Glomerular visceral epithelial cell (primary cell): ENCODE measurements around the gene EGFL8.

ENCODE experiments used
- DNase-seq: peaks from one replicate; pipeline ENCODE4 v3.0.0-alpha.2; 2016; ENCODE audit errors: extremely low spot score

The EGFL8 gene

DNA sequence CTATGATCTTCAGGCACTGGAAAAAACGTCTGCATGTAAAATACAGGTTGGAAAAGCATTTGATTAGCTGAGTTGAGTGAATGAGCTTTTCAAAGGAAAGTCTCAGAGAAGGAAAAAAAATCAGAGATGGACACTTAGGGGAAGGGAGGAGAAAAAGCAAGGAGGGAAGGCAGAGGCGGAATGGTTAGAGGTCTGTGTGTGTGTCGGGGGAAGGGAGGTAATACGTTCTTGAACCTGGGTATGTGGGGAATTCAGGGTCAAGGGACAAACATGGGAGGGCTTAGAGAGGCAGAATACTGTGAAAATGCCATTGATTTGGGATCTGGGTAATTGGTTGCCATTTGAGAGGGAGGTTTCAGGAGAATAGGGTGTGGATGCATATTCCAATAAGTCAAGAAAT, 17.7 kb upstream of the EGFL8 start:
- DNase-seq = no peak

DNA sequence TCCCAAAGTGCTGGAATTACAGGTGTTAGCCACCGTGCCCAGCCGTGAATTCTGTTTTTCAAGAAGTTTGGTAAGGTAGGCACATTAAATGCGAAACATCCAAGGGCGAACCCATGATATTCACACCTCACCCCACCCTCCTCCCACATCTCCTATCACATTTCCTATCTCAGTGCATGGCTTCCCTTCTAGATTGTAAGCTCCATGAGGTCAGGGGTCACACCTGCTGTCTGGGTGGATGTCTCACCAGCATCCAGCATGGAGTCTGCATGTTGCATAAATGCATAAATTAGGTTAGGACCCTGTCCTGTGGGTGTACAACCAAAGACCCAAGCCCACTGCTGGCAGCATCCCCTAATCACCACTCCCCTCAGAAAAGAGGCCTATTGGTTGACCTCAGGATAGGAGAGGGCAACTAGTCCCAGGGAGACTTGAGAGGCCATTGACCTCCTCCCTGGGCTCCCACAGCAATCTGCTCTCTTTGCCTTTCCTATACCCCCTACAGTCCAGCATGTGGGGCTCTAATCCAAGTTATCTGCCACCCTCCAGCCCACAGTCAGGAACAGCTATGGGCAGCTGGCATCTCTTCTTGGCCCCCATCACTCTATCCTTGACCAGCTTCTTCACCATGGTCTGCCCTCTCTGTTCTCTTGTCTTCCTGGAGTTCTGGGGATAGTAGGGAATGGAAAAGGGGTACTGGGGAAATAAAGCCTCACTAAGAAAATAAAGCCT, 16.8 kb upstream of the EGFL8 start:
- DNase-seq = no peak

DNA sequence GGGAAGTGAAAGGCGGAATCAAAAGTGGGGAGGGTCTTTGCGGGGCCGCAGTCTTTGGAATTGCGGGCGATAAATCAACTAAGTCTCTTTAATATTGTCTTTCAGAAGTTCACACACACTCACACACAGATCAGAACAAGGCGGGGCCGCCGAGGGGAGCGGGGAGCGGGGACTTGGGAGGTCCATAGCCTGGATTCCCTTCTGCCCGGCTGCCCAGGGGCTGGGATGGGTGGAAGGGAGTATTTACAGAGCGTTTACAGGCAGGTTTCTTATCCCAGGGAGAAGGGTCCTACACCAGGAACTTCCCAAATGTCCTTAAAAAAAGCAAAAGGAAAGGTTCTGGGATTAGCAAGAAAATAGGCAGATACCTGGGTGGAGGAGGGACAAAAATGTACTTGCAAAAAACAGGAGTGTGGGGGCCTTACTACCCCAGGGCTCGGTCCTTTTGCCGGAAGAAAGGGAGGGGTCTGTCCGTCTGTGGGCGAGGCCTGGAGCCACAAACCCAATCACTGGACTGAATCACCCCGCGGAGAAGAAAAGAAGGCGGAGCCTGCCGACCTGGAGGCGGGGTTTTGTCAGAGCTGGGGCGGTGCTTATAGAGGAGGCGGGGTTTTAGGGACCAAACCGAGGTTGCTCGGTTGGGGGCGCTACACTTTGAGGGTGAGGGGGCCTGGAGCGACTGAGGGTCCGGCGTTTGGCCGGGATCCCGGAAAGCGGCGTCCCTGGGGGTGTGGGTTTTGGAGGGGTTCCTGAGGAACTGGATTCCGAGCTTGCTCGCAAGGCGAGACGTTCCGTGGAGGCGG, 15.9 kb upstream of the EGFL8 start:
- no peak for DNase-seq

DNA sequence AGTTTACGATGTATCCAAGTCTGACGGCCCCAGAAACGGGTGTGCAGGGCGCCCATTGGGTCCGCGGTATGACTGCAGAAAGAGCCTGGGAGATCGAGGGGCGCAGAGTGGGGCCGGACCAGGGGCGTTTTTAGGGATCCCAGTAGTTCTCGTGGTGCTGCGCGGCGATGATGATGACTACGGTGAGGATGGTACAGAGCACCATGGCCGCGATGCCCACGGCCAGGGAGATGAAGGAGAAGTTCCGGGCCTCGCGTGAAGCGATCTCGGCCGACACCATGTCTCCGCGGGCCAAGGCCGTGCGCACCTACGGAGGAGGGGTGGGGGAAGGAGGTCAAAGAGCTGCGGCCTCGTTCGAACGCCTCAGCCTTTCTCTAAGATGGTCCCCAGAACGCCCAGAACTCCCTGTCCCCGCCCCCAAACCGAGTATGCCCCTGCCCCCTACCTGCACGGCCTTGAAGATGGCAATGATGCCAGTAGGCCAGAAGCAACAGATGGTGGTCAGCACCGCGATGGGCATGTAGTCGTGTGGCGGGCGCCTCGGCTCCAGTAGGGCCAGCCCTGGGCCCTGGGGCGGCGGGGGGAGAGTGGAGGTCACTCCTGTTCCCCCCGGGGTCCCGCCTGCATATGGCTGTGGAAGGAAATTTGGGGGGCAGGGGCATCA, 15.2 kb upstream of the EGFL8 start:
- DNase-seq = no peak

DNA sequence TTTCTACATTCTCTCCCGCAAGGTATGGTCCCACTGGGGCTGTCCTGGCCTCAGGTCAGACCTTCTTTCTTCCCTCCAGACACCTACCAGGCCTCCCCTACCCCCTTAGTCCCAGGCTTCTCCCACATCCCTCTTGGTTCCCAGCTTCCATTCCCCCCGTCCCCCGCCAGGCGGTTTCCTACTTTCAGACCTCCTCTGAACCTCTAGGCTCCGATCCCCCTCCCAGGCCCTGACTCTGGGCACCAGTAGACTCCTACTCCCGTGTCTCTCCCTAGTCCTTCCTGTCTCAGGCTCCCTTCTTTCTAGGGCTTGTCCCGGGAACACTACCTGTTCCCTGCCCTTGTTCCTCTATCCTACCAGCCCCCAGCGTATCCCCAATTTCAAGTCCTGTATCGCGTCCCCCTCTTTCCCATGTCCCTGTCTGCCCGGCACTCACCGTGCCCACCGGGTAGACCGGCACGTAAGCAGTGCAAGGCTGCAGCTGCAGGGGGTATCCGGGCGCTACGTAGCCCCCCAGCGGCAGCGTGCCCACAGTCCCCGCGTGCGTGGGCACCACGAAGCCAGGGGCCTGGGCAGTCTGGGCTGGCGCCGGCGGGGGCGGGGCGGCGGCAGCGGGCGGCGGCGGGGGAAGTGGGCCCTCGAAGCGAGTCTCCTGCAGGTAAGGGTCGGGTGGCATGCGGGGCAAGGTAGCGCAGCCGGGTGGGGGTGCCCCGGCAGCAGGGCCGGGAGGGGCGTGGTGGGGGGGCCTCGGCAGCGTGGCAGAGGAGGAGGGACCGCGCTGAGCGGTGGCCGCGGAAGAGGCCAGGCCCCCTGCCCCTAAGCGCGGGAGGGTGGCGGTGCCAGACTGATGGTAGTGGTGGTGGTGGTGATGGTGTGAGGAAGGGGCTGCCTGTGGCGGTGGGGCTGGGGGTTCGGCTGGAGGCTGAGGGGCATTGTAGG, 14.2 kb upstream of the EGFL8 start:
- no peak for DNase-seq

DNA sequence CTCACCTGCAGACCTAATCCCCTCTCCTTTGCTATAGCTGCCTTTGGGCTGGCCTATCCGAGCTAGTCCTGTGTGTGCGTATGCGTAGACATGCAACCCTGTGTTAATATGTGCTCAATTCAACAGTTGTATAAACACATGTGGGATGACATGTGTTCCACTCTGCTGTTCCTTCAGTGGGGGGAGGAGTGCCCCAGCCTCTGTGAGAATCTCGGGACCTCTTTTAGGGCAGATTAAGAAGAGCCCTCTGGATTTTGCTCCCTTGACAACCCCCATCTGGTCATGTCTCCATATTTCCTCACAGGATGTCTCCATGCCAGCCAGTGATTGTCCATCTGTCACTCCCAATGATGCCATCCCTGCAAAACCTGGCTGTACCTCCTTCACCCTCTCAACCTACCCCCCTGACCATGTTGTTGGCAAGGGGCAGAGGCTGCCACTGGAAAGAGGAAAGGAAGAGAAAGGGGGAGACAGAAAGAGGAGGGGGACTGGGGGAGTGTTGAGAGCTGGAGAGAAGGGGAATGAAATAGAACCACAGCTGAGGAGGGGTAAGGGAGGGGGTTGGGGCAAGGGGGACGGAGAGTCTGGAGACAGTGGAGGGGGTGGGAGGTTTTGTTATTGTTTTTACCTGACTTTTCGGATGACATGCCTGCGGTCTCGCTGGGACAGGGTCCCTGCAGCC, 13.1 kb upstream of the EGFL8 start:
- DNase-seq = no peak

DNA sequence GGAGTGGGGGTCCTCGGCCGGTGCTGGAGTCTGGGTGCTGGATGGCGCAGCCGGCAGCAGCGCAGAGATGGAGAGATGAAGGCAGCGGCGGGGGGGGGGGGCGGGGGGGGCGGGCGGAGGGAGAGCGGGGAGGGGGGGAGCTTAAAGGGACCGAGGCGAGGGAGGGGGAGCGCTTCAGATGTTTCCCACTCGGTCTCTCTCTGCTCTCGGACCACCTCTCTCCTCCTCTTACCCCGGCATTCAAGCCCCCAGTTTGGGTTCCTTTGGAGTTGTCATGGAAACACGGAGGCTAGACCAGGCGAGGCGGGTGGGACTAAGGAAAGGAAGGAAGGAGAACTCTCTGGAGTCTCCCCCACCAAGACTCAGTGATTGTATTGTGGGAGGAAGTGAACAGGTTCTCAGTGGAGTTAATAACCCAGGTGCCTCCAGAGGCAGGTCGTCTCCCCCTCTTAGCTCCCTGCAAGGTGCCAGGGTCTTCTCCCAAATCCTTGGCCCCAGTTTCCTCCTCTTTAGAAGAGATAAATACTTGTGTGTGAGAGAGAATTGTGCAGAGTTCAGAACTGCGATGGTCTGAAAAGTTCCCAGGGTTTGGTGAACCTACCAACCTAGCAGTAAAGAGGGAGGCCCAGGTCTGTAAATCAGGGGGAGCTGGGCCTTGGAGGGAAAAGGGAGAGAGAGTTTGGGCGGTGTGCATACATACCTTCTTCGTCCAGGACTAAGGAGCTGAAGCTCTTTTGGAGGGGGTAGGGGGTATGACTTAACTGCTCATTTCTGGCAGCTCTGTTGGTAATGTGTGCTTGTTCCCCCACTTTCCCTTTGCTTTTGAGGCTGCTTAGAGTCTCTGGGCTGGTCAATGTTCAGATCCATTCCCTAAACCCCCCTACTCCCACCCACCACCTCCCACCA, 12.3 kb upstream of the EGFL8 start, which contains the start of gene PRRT1:
Gene PRRT1 (minus strand): TSS at position 77 of the 906 bp plus-strand sequence. CDS start 112 bp downstream, outside the sequence.
- no peak for DNase-seq

DNA sequence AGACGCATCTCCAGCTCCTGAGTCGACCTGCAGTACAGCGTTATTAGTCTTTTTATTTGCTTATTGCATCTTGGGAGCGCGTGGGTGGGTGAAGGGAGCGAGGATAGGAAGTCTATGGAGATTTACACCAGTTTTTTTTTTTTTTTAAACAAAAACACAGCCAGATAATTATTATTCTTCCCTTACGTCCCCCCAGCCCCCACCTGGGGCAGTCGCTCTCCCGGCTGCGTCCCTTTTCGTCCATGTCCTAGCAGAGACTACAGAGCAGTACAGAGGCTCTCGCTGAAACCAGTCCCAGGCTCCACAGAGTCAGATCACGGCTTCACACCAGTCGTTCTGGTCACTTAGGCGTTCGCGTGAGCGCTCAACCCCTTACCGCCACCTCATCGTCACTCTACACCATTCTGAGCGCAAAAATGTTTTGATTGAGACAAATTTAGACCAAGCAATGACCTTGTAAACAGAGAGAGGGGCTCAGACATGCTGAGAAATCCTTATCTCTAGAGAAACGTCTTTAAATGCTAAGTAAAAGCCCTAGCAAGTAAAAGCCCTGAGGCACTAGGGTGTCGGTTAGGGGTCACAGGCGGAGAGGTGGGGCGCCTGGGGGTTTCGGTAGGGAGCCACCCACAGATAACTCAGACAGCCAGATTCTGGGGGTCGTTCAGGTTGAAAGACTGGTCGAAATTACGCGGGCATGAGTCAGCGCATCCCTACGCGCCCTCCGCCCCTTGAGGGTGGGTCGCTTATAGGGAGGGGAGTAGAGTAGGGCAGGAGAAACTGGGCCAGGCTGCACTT, 11.4 kb upstream of the EGFL8 start:
- DNase-seq = peak; percentile 22

DNA sequence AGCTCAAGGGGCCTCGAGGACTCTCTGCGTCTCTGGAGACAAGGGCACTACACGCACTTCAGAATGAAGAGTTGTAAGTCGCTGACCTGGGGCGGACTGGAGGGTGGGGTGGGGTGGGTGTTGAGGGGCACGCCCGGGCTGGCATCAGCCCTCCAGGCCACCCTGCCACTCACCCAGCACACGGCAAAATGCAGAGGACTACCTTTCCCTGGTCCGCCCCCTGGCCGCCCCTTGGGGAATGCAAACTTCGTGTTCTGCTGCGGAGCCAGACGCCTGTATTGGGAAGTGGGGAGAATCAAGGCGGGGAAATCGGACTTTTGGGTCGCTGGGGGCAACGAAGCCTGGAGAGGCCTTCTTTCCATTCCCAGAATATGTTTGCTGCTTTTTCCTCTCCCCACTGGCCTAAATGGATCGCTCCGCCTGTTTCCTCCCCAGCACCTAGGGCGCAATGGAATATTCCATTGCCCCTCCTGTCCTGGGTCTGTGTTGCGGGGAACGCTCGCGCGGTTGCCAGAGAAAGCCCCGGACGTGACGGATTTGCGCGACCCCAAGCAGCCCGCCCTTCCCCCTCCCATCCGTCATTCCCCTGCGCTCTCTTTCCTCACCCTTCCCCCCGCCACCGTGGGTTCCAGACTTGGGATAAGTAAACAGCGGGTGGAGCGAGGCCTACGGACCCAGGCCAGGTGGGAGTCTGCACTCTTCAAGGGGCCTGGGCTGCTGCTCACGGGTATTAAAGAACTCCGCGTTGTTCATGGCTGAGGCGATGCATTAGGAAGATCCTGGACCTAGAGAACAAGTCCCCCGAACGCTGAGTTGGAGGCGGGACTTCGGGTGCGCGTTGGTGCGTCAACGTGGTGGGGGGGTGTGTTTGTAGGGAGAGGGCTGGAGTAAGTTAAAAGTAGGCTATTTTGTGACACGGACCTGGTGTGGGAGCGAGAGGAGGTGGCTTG, 10.6 kb upstream of the EGFL8 start, which contains the start of gene PPT2:
Gene PPT2 (plus strand): TSS at position 578 of the 950 bp plus-strand sequence. CDS start 454 bp downstream, outside the sequence.
- DNase-seq = peak; percentile 86

DNA sequence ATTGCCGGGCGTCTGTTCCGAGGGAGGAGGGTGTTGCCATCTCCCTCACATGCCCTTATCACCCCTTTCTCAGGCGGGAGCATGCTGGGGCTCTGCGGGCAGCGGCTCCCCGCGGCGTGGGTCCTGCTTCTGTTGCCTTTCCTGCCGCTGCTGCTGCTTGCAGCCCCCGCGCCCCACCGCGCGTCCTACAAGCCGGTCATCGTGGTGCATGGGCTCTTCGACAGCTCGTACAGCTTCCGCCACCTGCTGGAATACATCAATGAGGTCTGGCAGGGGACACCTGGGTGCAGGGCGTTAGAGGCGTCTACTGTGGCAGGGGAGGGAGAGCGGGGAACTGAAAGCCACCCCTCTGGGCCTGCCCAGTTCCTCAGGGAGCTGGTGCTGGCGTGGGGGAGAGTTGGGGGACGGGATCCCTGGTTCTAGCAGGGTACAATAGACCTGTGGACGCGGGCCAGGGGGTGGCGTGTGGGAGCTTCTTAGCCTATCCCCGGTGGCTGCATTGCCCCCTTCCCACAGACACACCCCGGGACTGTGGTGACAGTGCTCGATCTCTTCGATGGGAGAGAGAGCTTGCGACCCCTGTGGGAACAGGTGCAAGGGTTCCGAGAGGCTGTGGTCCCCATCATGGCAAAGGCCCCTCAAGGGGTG, 9.8 kb upstream of the EGFL8 start:
- peak; percentile 66 for DNase-seq

DNA sequence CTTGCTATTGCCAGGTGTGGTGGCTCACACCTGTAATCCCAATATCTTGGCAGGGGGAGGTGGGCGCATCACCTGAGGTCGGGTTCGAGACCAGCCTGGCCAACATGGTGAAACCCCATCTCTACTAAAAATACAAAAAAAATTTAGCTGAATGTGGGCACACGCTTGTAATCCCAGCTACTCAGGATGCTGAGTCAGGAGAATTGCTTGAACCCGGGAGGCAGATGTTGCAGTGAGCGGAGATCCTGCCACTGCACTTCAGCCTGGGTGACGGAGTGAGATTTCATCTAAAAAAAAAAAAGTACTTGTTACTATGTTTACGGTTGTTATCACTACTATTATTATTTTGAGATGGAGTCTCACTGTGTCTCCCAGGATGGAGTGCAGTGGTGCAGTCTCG, 7.5 kb upstream of the EGFL8 start:
- no peak for DNase-seq

DNA sequence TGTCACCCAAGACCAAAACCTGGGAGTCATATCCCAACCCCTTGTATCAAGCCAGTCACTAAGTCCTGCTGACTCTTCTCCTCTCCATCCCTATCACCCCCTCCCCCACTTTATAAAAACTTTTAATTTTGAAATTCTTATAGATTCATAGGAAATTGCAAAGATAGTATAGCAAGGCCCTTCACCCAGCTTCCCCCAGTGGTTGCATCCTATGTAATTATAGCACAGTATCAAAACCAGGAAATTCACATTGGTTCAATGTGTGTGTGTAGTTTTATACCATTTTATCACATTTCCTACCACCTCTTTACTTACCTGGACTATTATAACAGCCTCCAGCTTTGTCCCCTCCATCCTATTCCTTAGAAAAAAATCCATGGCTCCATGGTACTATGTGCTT, 6.3 kb upstream of the EGFL8 start:
- no peak for DNase-seq

DNA sequence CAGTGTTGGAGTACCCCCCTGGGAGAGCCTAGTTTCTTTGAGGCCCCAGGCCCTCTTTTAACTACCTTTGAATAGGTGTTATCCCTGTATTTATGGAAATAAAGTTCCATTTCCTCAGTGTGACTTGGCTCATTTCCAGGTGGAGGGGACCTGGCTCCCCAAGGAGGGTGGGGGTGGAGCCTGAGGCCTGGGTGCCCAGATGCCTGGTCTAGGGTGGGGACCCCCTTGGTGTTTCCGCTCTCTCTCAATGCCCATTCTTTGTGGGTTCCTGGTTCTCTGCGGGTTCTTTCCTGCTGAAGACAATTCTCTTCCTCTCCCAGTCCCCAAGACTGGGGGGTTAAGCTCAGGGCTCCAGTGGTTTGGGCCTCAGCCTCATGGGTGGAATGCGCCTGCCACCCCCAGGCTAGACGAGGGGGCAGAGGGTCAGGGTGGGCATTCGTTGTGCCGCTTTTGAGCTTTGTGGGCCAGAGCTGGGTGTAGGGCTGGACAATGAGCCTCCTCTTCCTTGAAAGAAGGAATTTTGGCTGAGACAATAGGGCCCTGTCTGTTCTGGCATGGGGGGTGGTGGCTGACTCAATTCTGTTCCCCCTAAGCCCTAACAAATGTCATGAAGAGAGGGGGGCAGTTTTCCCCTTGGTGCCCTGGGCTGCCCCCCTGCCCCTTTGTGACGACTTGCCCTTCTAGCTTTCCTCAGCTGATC, 686 bp upstream of the EGFL8 start:
- no peak for DNase-seq

DNA sequence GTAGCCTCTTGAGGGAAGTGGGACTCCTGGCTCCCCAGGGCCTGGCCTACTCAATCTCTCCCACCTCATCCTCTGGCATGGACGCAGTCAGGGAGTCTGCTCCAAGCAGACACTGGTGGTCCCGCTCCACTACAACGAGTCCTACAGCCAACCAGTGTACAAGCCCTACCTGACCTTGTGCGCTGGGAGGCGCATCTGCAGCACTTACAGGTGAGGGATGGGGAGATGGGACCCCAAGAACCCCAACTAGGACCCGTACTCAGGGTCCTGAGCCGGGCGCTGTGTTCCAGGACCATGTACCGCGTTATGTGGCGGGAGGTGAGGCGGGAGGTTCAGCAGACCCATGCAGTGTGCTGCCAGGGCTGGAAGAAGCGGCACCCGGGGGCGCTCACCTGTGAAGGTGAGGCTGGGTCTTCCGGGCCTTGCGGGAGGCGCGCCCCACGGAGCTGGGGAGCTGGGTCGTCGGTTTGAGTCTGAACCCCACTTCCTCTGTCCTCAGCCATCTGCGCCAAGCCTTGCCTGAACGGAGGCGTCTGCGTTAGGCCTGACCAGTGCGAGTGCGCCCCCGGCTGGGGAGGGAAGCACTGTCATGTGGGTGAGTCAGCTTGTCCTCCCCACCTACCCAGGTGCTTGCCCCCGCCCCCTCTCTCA, 2.1 kb downstream of the EGFL8 start:
- no peak for DNase-seq

DNA sequence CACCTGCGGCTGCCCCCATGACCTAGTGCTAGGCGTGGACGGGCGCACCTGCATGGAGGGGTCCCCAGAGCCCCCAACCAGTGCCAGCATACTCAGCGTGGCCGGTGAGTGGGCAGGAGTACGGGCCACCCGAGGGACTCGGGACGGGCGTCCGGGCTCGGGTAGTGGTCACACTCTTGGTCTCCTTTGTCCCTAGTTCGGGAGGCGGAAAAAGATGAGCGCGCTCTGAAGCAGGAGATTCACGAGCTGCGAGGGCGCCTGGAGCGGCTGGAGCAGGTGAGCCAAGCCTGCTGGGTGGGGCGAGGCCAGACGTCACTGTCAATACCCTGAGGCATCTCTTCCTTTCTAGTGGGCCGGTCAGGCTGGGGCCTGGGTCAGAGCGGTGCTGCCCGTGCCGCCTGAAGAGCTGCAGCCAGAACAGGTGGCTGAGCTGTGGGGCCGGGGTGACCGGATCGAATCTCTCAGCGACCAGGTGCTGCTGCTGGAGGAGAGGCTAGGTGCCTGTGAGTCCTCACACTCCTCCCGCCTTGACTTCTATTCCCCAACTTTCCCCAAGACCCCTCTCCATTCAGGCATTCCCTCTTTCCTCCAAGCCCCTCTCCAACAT, 2.9 kb downstream of the EGFL8 start:
- no peak for DNase-seq
